Left ventricle myocardium inferior (tissue), 1 donor: ENCODE data around the gene ATXN3. TPM values are rescaled to one million over a fixed set of nuclear protein-coding genes. Genes with fewer than 3 reads are reported as not detected.

Experiments used
- DNase-seq: peaks from one replicate; pipeline ENCODE4 v3.0.0-alpha.2; 2020
- H3K27ac ChIP-seq: fragments of 200-600 bp; replicated peaks from 2 replicates; pipeline ENCODE4 v1.8.0; 2021
- H3K27me3 ChIP-seq: fragments of 200-600 bp; 2 replicates; pipeline ENCODE4 v1.8.0; 2021; ENCODE audit warnings: low read depth
- H3K36me3 ChIP-seq: fragments of 200-600 bp; 2 replicates; pipeline ENCODE4 v1.8.0; 2021
- H3K4me1 ChIP-seq: fragments of 200-600 bp; 2 replicates; pipeline ENCODE4 v1.8.0; 2021
- H3K4me3 ChIP-seq: fragments of 200-600 bp; 2 replicates; pipeline ENCODE4 v1.8.0; 2021; ENCODE audit warnings: mild to moderate bottlenecking, moderate library complexity
- H3K9me3 ChIP-seq: fragments of 200-600 bp; replicated peaks from 2 replicates; pipeline ENCODE4 v1.8.0; 2021
- CTCF ChIP-seq: fragments of 200-600 bp; IDR thresholded peaks from 2 replicates; pipeline ENCODE4 v1.8.0; 2021; ENCODE audit warnings: antibody characterized with exemption, mild to moderate bottlenecking, borderline replicate concordance
- intact Hi-C: fragments of 100-400 bp; cut with micrococcal nuclease; formaldehyde crosslinking; loops from one replicate; pipeline ENCODE4 v1.11.0; 2022
- total RNA-seq: library from RNA; stranded (reverse); fragmentation: NEBNext Ultra II Directional; extraction: Animal tissue kit (Norgen Biotek cat#: 25700); gene quantifications from one replicate; pipeline ENCODE4 v1.2.1, GENCODE V29; 2021
- donor health status: DM: no; HTN: yes; CAD: no; lungs with severe emphysema.

ATXN3 gene
- total RNA-seq, 1 donor from 2014 or later, result 15.7 TPM

- no peak for DNase-seq
- H3K36me3 ChIP-seq, result no peaks in the 10 kb centered on the region
- no peaks in the 10 kb centered on the region for H3K27me3 ChIP-seq
- peak overlapping the region; percentile 97 for H3K4me3 ChIP-seq
- peaks cover 63% of the 10 kb centered on the region for H3K4me1 ChIP-seq
- peak overlapping the region; percentile 99 for H3K27ac ChIP-seq
- TF ChIP-seq CTCF, result no peak
- intact Hi-C loops, result no loop called here
- no peaks in the 10 kb centered on the region for H3K9me3 ChIP-seq
These were observed 1.1 kb downstream of the ATXN3 start for GRCh38 chr14:92105073-92105892.

- no peak for DNase-seq
- Histone ChIP-seq H3K4me1 (peaks cover 63% of the 10 kb centered on the region), H3K36me3 (no peaks in the 10 kb centered on the region), H3K27me3 (no peaks in the 10 kb centered on the region), H3K9me3 (no peaks in the 10 kb centered on the region), H3K27ac (no peak overlapping the region), H3K4me3 (no peak overlapping the region)
- intact Hi-C loops, result no loop called here
- no peak for TF ChIP-seq CTCF
These were observed 2.9 kb downstream of the ATXN3 start for GRCh38 chr14:92103363-92103989.

GRCh38 chr14:92099802-92100201, 6.6 kb downstream of the ATXN3 start:
- Histone ChIP-seq H3K27ac (no peak overlapping the region), H3K27me3 (no peaks in the 10 kb centered on the region), H3K9me3 (no peaks in the 10 kb centered on the region), H3K36me3 (peaks cover 16% of the 10 kb centered on the region), H3K4me1 (peaks cover 39% of the 10 kb centered on the region), H3K4me3 (no peak overlapping the region)
- DNase-seq, result no peak
- intact Hi-C loops, result no loop called here
- TF ChIP-seq CTCF, result no peak

GRCh38 chr14:92093320-92093719, 13.1 kb downstream of the ATXN3 start:
- Histone ChIP-seq H3K36me3 (peaks cover 67% of the 10 kb centered on the region), H3K27me3 (no peaks in the 10 kb centered on the region), H3K27ac (no peak overlapping the region), H3K4me3 (no peak overlapping the region), H3K4me1 (no peaks in the 10 kb centered on the region), H3K9me3 (no peaks in the 10 kb centered on the region)
- DNase-seq, result no peak
- peak; percentile 29 for TF ChIP-seq CTCF
- intact Hi-C loops, result no loop called here

GRCh38 chr14:92088494-92088893, 17.9 kb downstream of the ATXN3 start:
- TF ChIP-seq CTCF, result no peak
- Histone ChIP-seq H3K36me3 (peaks cover 86% of the 10 kb centered on the region), H3K27me3 (no peaks in the 10 kb centered on the region), H3K4me1 (no peaks in the 10 kb centered on the region), H3K9me3 (no peaks in the 10 kb centered on the region), H3K27ac (no peak overlapping the region), H3K4me3 (no peak overlapping the region)
- no peak for DNase-seq
- intact Hi-C loops, result no loop called here
